GM23338 (cell line): ENCODE measurements around the gene CENPO. TPM values are rescaled to one million over a fixed set of nuclear protein-coding genes. Genes with fewer than 3 reads are reported as not detected.

ENCODE experiments used
- ATAC-seq: fragments of 200-7000 bp; cut with Tn5 transposase; 3 replicates; pipeline ENCODE4 v1.9.1; 2020
- DNase-seq: peaks from one replicate; pipeline ENCODE4 v3.0.0-alpha.2; 2015; ENCODE audit warnings: low spot score
- H2AFZ ChIP-seq: fragments of 200-600 bp; sonication (generic); 2 replicates; pipeline ENCODE4 v1.8.0; 2016; ENCODE audit warnings: antibody characterized with exemption, mild to moderate bottlenecking, moderate library complexity
- H3F3A ChIP-seq: fragments of 200-600 bp; sonication (generic); replicated peaks from 2 replicates; pipeline ENCODE4 v1.8.0; 2017; ENCODE audit warnings: antibody characterized with exemption, mixed run types, low read depth
- H3K27ac ChIP-seq: fragments of 200-600 bp; sonication (generic); 2 replicates; pipeline ENCODE4 v1.6.1; 2016; ENCODE audit warnings: low read depth
- H3K27me3 ChIP-seq: fragments of 200-600 bp; sonication (generic); 2 replicates; pipeline ENCODE4 v1.8.0; 2016; ENCODE audit warnings: mild to moderate bottlenecking, mixed run types, moderate library complexity; ENCODE audit not compliant: insufficient read depth
- H3K36me3 ChIP-seq: fragments of 200-600 bp; sonication (generic); 2 replicates; pipeline ENCODE4 v1.8.0; 2016; ENCODE audit warnings: mild to moderate bottlenecking; ENCODE audit not compliant: insufficient read depth
- H3K4me1 ChIP-seq: fragments of 200-600 bp; sonication (generic); 2 replicates; pipeline ENCODE4 v1.8.0; 2016; ENCODE audit warnings: mild to moderate bottlenecking, moderate library complexity; ENCODE audit not compliant: insufficient read depth
- H3K4me2 ChIP-seq: fragments of 200-600 bp; sonication (generic); 2 replicates; pipeline ENCODE4 v1.7.1; 2017; ENCODE audit warnings: mixed run types
- H3K4me3 ChIP-seq: fragments of 200-600 bp; sonication (generic); 2 replicates; pipeline ENCODE4 v1.6.1; 2016; ENCODE audit warnings: mixed run types
- H3K79me2 ChIP-seq: fragments of 200-600 bp; sonication (generic); replicated peaks from 2 replicates; pipeline ENCODE4 v1.8.0; 2017; ENCODE audit warnings: mild to moderate bottlenecking; ENCODE audit not compliant: insufficient read depth
- H3K9me2 ChIP-seq: fragments of 200-600 bp; sonication (generic); 2 replicates; pipeline ENCODE4 v1.8.0; 2017; ENCODE audit not compliant: insufficient read depth
- H4K20me1 ChIP-seq: fragments of 200-600 bp; sonication (generic); replicated peaks from 2 replicates; pipeline ENCODE4 v1.8.0; 2017; ENCODE audit warnings: mild to moderate bottlenecking; ENCODE audit not compliant: insufficient read depth
- H3K27ac Mint-ChIP-seq: 2 replicates; pipeline ENCODE4 v1.8.0; 2020; ENCODE audit warnings: inconsistent platforms, mild to moderate bottlenecking, moderate library complexity, mixed read lengths
- H3K27me3 Mint-ChIP-seq: 3 replicates; pipeline ENCODE4 v1.8.0; 2022; ENCODE audit warnings: low read depth, mild to moderate bottlenecking, moderate library complexity, mixed read lengths, inconsistent platforms; ENCODE audit not compliant: insufficient read depth, poor library complexity
- H3K36me3 Mint-ChIP-seq: 3 replicates; pipeline ENCODE4 v1.8.0; 2021; ENCODE audit warnings: low read depth, mild to moderate bottlenecking, inconsistent platforms, moderate library complexity, mixed read lengths
- H3K4me1 Mint-ChIP-seq: 3 replicates; pipeline ENCODE4 v1.8.0; 2020; ENCODE audit warnings: mild to moderate bottlenecking, inconsistent platforms, mixed read lengths
- H3K4me3 Mint-ChIP-seq: 3 replicates; pipeline ENCODE4 v1.8.0; 2021; ENCODE audit warnings: moderate library complexity, mild to moderate bottlenecking, inconsistent platforms, mixed read lengths
- H3K9me3 Mint-ChIP-seq: 3 replicates; pipeline ENCODE4 v1.8.0; 2020; ENCODE audit warnings: moderate library complexity, mild to moderate bottlenecking, inconsistent platforms, mixed read lengths
- CREB1 ChIP-seq: fragments of 250-450 bp; sonication (Bioruptor Pico); IDR thresholded peaks from 2 replicates; pipeline ENCODE4 v1.5.0; 2020; ENCODE audit warnings: low read depth, mild to moderate bottlenecking, moderate library complexity
- EZH2 ChIP-seq: fragments of 200-600 bp; sonication (generic); IDR thresholded peaks from one replicate; pipeline ENCODE4 v1.8.0; 2017; ENCODE audit warnings: antibody characterized with exemption, mild to moderate bottlenecking, low read depth; ENCODE audit not compliant: unreplicated experiment
- EZH2phosphoT487 ChIP-seq: fragments of 200-600 bp; sonication (generic); IDR thresholded peaks from one replicate; pipeline ENCODE4 v1.8.1; 2018; ENCODE audit warnings: antibody characterized with exemption; ENCODE audit not compliant: unreplicated experiment
- JUNB ChIP-seq: IDR thresholded peaks from one replicate; pipeline ENCODE4 v1.6.1; 2016; ENCODE audit warnings: antibody characterized with exemption; ENCODE audit not compliant: unreplicated experiment
- NANOG ChIP-seq: IDR thresholded peaks from 2 replicates; pipeline ENCODE4 v1.6.1; 2016; ENCODE audit warnings: antibody characterized with exemption, borderline replicate concordance
- POLR2AphosphoS5 ChIP-seq: IDR thresholded peaks from 2 replicates; pipeline ENCODE4 v1.6.1; 2016; ENCODE audit warnings: antibody characterized with exemption, low read depth
- STAT1 ChIP-seq: IDR thresholded peaks from one replicate; pipeline ENCODE4 v1.6.1; 2016; ENCODE audit warnings: antibody characterized with exemption; ENCODE audit not compliant: unreplicated experiment
- ZNF114 ChIP-seq: fragments of 250-450 bp; sonication (Bioruptor Pico); IDR thresholded peaks from 2 replicates; pipeline ENCODE4 v1.5.0; 2020; ENCODE audit warnings: mild to moderate bottlenecking, moderate library complexity
- ZNF331 ChIP-seq: fragments of 250-450 bp; sonication (Bioruptor Pico); IDR thresholded peaks from 2 replicates; pipeline ENCODE4 v1.5.0; 2020; ENCODE audit warnings: low read depth, mild to moderate bottlenecking, moderate library complexity
- polyA plus RNA-seq: library from polyadenylated mRNA; unstranded; fragments of >200 nt; fragmentation: Nextera tagmentation; extraction: Ambion mirVana; gene quantifications from 2 replicates; pipeline ENCODE4 v1.2.1, GENCODE V29; 2016
- total RNA-seq: library from RNA; depleted of rRNA; stranded (reverse); fragments of >200 nt; shearing (Covaris generic); gene quantifications from 2 replicates; pipeline ENCODE4 v1.2.3, GENCODE V29; 2014
- TF ChIP-seq, protein P1 (sequence below): IDR thresholded peaks from 2 replicates; pipeline ENCODE4 v1.6.1; 2016; ENCODE audit warnings: antibody characterized with exemption
- TF ChIP-seq, protein P2 (sequence below), 2 experiments: fragments of 200-600 bp in 1 of 2; sonication (generic) in 1 of 2; conservative IDR thresholded peaks; 2 replicates each; pipeline versions ENCODE4 v1.5.1 to v1.6.1; 2016 to 2017; ENCODE audit warnings: antibody characterized with exemption in 2 of 2, low read depth in 2 of 2, mild to moderate bottlenecking in 2 of 2, moderate library complexity in 1 of 2
- TF ChIP-seq, protein P3 (sequence below): IDR thresholded peaks from one replicate; pipeline ENCODE4 v1.6.1; 2018; ENCODE audit warnings: antibody characterized with exemption; ENCODE audit not compliant: unreplicated experiment

The CENPO gene
- total and polyA plus RNA-seq, 2 experiments from 2014 or later, result 27.0 to 44.7 TPM

DNA sequence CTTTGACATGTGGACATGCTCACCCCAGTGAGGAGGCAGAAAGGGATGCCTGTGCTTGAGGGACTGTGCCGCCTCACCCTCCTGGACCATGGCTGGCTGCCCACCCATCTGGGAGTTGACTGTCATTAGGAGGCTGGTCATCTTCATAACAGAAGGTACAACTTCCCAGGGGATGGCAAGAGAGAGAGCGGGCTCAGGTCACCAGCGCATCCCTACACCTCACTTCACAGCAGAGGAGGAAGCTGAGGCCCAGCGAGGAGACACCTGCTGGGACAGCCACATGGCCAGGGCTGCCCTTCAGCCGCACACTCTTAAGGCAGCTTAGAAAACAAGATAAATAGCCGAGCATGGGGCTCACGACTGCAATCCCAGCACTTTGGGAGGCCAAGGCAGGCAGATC, 67.4 kb downstream of the CENPO start (continued):
- TF ChIP-seq, protein P1, sequence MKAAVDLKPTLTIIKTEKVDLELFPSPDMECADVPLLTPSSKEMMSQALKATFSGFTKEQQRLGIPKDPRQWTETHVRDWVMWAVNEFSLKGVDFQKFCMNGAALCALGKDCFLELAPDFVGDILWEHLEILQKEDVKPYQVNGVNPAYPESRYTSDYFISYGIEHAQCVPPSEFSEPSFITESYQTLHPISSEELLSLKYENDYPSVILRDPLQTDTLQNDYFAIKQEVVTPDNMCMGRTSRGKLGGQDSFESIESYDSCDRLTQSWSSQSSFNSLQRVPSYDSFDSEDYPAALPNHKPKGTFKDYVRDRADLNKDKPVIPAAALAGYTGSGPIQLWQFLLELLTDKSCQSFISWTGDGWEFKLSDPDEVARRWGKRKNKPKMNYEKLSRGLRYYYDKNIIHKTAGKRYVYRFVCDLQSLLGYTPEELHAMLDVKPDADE, result no peak
- no peak for TF ChIP-seq NANOG
- no peak for TF ChIP-seq JUNB
- no peak for TF ChIP-seq POLR2AphosphoS5

DNA sequence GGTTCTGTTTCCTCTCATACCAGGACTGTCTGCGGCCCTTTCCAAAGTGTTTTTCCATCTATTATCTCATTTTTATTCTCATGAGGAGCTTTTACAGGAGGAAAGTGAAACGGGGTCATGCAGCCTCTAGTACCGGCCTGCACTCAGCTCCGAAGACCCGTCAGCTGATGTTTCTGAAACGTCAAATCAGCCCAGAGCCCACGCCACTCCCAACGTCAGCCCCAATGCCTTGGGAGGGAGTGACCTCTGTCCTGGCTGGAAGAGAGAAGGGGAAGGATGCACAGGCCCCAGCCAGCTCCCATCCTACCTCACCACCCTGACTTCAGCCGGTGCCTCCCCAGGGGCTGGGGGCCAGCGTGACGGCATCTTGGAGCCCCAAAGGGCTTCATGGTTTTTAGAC, 68.3 kb downstream of the CENPO start:
- no peak overlapping the region for H3K27ac Mint-ChIP-seq
- Histone ChIP-seq H3K27me3 (no peaks in the 10 kb centered on the region), H4K20me1 (no peaks in the 10 kb centered on the region; the same call in 1 of the 2 replicates), H3K9me2 (no peaks in the 10 kb centered on the region), H3K27ac (no peak overlapping the region), H3K4me2 (no peak overlapping the region), H3F3A (no peaks in the 10 kb centered on the region), H2AFZ (no peak overlapping the region), H3K79me2 (no peaks in the 10 kb centered on the region), H3K36me3 (no peaks in the 10 kb centered on the region), H3K4me1 (no peaks in the 10 kb centered on the region), H3K4me3 (no peak overlapping the region)
- H3K4me3 Mint-ChIP-seq, result no peak overlapping the region
- ATAC-seq (no peak), DNase-seq (no peak)
- no peaks in the 10 kb centered on the region for H3K27me3 Mint-ChIP-seq
- no peaks in the 10 kb centered on the region for H3K9me3 Mint-ChIP-seq
- H3K36me3 Mint-ChIP-seq, result no peaks in the 10 kb centered on the region; the same call in 1 of the 3 replicates
- peaks cover 3% of the 10 kb centered on the region; the same call in 1 of the 3 replicates for H3K4me1 Mint-ChIP-seq
- TF ChIP-seq STAT1 (no peak), ZNF331 (CRISPR knock-in tag) (no peak), NANOG (no peak), JUNB (no peak), CREB1 (no peak), EZH2 (no peak), ZNF114 (no peak), EZH2phosphoT487 (no peak)
- TF ChIP-seq, protein P2, sequence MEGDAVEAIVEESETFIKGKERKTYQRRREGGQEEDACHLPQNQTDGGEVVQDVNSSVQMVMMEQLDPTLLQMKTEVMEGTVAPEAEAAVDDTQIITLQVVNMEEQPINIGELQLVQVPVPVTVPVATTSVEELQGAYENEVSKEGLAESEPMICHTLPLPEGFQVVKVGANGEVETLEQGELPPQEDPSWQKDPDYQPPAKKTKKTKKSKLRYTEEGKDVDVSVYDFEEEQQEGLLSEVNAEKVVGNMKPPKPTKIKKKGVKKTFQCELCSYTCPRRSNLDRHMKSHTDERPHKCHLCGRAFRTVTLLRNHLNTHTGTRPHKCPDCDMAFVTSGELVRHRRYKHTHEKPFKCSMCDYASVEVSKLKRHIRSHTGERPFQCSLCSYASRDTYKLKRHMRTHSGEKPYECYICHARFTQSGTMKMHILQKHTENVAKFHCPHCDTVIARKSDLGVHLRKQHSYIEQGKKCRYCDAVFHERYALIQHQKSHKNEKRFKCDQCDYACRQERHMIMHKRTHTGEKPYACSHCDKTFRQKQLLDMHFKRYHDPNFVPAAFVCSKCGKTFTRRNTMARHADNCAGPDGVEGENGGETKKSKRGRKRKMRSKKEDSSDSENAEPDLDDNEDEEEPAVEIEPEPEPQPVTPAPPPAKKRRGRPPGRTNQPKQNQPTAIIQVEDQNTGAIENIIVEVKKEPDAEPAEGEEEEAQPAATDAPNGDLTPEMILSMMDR (conservative IDR thresholded peaks at IDR 0.05; ENCODE audit: low read depth in 2 of 2), result no peak
- TF ChIP-seq, protein P1, result no peak
- TF ChIP-seq, protein P3, sequence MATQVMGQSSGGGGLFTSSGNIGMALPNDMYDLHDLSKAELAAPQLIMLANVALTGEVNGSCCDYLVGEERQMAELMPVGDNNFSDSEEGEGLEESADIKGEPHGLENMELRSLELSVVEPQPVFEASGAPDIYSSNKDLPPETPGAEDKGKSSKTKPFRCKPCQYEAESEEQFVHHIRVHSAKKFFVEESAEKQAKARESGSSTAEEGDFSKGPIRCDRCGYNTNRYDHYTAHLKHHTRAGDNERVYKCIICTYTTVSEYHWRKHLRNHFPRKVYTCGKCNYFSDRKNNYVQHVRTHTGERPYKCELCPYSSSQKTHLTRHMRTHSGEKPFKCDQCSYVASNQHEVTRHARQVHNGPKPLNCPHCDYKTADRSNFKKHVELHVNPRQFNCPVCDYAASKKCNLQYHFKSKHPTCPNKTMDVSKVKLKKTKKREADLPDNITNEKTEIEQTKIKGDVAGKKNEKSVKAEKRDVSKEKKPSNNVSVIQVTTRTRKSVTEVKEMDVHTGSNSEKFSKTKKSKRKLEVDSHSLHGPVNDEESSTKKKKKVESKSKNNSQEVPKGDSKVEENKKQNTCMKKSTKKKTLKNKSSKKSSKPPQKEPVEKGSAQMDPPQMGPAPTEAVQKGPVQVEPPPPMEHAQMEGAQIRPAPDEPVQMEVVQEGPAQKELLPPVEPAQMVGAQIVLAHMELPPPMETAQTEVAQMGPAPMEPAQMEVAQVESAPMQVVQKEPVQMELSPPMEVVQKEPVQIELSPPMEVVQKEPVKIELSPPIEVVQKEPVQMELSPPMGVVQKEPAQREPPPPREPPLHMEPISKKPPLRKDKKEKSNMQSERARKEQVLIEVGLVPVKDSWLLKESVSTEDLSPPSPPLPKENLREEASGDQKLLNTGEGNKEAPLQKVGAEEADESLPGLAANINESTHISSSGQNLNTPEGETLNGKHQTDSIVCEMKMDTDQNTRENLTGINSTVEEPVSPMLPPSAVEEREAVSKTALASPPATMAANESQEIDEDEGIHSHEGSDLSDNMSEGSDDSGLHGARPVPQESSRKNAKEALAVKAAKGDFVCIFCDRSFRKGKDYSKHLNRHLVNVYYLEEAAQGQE, result no peak
